ENCODE results near the gene DPM1. TPM values are rescaled to one million over a fixed set of nuclear protein-coding genes. Genes with fewer than 3 reads are reported as not detected.

Gene DPM1
- total and polyA plus RNA-seq, 2 of the 8 experiments (the other 6 are each of a cell fraction or from before 2014, with no cell fraction given): 42.3 to 57.0 TPM

GRCh38 chr20:51004305-51004727, 46.0 kb upstream of the DPM1 start:
- Histone ChIP-seq H3K27me3 (replicated peaks in 1 of 4; ENCODE audit: control insufficient read depth in 3 of 4, extremely low read depth in 1 of 4, insufficient read depth in 3 of 4, low read length in 3 of 4) (no peaks in the 10 kb centered on the region; a peak in 1 of 7 replicates), H4K91ac (replicated peaks; ENCODE audit: insufficient read length, low read length) (no peak overlapping the region), H3K4ac (replicated peaks; ENCODE audit: insufficient read length, low read depth, low read length) (no peak overlapping the region), H4K8ac (ENCODE audit: extremely low read depth, insufficient read depth, low read length) (no peak overlapping the region), H3K18ac (ENCODE audit: extremely low read depth, low read length) (no peak overlapping the region), H2AFZ (ENCODE audit: low read length) (no peak overlapping the region), H3K79me1 (ENCODE audit: low read depth, low read length) (no peaks in the 10 kb centered on the region), H3K56ac (replicated peaks; ENCODE audit: insufficient read length, low read depth, low read length) (no peak overlapping the region), H4K20me1 (replicated peaks in 1 of 2; ENCODE audit: control insufficient read depth in 1 of 2, insufficient read depth in 2 of 2, low read length in 2 of 2) (no peaks in the 10 kb centered on the region), H3K23ac (ENCODE audit: insufficient read length) (no peak overlapping the region), H2BK5ac (ENCODE audit: low read depth, low read length) (no peak overlapping the region; the same call in 1 of the 2 replicates), H2BK120ac (replicated peaks; ENCODE audit: low read depth, low read length) (no peak overlapping the region), H3K9ac (replicated peaks in 1 of 4; ENCODE audit: extremely low read depth in 1 of 4, low read depth in 3 of 4, low read length in 3 of 4) (no peak overlapping the region), H2BK20ac (ENCODE audit: low read length) (no peak overlapping the region), H3K23me2 (ENCODE audit: low read depth, low read length) (no peaks in the 10 kb centered on the region), H3K4me1 (replicated peaks in 1 of 4; ENCODE audit: control insufficient read depth in 3 of 4, insufficient read depth in 4 of 4, low read length in 3 of 4) (no peaks in the 10 kb centered on the region), H3K27ac (ENCODE audit: low read depth, low read length) (no peak overlapping the region), H2BK12ac (ENCODE audit: low read depth, low read length) (no peak overlapping the region), H3K9me3 (ENCODE audit: insufficient read depth in 2 of 2, low read depth in 1 of 2, low read length in 1 of 2) (no peaks in the 10 kb centered on the region), H3K36me3 (ENCODE audit: control insufficient read depth in 2 of 4, insufficient read depth in 4 of 4, low read length in 3 of 4) (no peaks in the 10 kb centered on the region; a peak in 1 of 8 replicates), H2AK5ac (ENCODE audit: low read depth, low read length) (no peak overlapping the region), H3K4me2 (ENCODE audit: insufficient read depth in 1 of 2, low read depth in 2 of 2, low read length in 2 of 2) (no peak overlapping the region), H2BK15ac (ENCODE audit: low read length) (no peak overlapping the region), H3K4me3 (ENCODE audit: extremely low read depth in 1 of 4, insufficient read depth in 2 of 4, low read depth in 3 of 4, low read length in 4 of 4) (no peak overlapping the region), H3K14ac (ENCODE audit: insufficient read length) (no peak overlapping the region), H4K5ac (ENCODE audit: insufficient read length, low read depth, low read length) (no peak overlapping the region), H3K79me2 (ENCODE audit: control insufficient read depth in 1 of 2, insufficient read depth in 2 of 2, low read length in 2 of 2) (no peaks in the 10 kb centered on the region)
- ChIA-PET POLR2A (ENCODE audit: partially characterized antibody) (no interaction called here), CTCF (ENCODE audit: partially characterized antibody) (interaction anchor here (1.3 to 2.8 kb wide), 4 partner anchors 11 to 37 kb away, joined by 3 to 15 read pairs (median 8); no protein-coding TSS in a partner anchor)
- TF ChIP-seq CTCF (IDR thresholded peaks at IDR 0.05; ENCODE audit: control extremely low read depth in 1 of 3, insufficient read depth in 1 of 3, low read depth in 1 of 3, low read length in 3 of 3): peak in 2 of 3 experiments; percentile 6; a peak in 2 of 4 replicates
- TF ChIP-seq KDM1A (IDR thresholded peaks at IDR 0.05; ENCODE audit: borderline replicate concordance, low read length): no peak
- TF ChIP-seq GABPA (IDR thresholded peaks at IDR 0.05; ENCODE audit: borderline replicate concordance, insufficient read depth, low read length): no peak
- no peak for FAIRE-seq
- no peak for DNase-seq (ENCODE audit: low read depth in 1 of 2, low spot score in 2 of 2)
- WGBS, 2 experiments (ENCODE audit: extremely low coverage in 1 of 2, insufficient coverage in 1 of 2, insufficient read length in 1 of 2, insufficient replicate concordance in 2 of 2, low coverage in 1 of 2, low lambda C conversion rate in 2 of 2, missing lambda C conversion rate in 1 of 2): 88% methylated on average over 31 of the region's 44 CpGs; no CpG with 5 or more reads in 1 of the 2 experiments
